Kidney capillary endothelial cell (primary cell): ENCODE measurements around the gene HSP90AB1.

ENCODE experiments used
- DNase-seq: peaks from one replicate; pipeline ENCODE4 v3.0.0-alpha.2; 2018; ENCODE audit warnings: low spot score

The HSP90AB1 gene

GRCh38 chr6:44255871-44256774, 9.2 kb downstream of the HSP90AB1 start:
- DNase-seq = no peak

DNA sequence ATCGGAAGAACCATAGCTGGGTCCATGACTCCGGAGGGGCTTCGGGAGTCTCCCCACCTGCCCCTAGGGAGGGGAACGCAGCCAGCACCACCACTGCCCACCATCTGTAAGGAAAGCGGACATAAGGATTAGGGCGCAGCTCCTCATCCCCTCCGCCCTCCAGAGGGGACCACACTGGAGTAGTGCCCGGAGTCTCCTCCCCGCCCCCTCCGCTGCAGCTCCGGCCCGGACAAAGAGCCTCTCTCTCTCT, 9.8 kb downstream of the HSP90AB1 start:
- no peak for DNase-seq

GRCh38 chr6:44257025-44257752, 10.3 kb downstream of the HSP90AB1 start, which contains the start of gene SLC35B2:
Gene SLC35B2 (minus strand): TSS chr6:44257528. CDS start chr6:44257410, 118 bp downstream.
- DNase-seq = peak; percentile 74

GRCh38 chr6:44257753-44258324, 10.9 kb downstream of the HSP90AB1 start:
- no peak for DNase-seq

DNA sequence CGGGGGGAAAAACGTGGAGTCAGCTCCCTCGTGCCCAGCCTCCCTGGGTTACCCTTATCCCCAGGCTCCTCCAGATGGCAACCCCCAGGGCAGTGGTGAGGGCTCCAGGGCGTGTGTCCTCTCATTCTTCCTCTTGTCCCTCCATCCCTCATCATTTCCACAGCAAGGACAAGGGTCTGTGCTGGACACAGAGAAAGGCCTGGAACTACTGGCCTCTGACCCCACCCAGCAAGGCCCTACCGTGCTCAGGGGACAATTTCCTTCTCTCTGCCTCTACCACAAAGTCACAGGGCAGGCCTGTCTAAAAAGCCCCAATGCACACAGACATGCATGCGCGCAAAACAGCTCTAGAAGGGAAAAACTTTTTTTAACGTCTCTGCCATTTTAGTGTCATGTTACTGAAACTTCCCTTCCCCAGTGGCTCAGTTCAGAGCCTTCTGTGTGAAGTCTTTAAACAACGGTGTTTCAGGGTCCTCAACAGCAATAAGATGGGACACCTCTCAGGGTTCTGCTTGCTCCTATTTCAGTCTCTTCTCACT, 11.5 kb downstream of the HSP90AB1 start:
- no peak for DNase-seq

DNA sequence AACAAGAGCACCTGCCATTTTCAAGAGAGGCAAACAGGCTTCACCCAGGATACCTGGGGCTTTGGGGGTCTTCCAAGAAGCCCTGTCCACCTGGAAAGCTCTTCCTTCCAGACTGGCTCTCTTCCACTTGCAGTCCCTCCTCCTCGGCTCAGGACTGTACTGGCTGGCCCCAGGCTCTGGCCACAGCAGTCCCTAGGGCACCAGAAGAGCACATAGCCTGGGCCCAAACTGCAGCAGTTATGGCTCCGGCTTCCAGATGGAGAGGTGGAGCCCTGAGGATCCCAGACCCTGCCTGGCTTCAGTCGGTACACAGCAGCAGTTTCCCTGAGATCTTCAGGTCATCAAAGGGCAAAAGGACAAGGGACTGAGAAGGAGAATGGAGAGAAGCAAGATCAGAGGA, 12.0 kb downstream of the HSP90AB1 start:
- no peak for DNase-seq

DNA sequence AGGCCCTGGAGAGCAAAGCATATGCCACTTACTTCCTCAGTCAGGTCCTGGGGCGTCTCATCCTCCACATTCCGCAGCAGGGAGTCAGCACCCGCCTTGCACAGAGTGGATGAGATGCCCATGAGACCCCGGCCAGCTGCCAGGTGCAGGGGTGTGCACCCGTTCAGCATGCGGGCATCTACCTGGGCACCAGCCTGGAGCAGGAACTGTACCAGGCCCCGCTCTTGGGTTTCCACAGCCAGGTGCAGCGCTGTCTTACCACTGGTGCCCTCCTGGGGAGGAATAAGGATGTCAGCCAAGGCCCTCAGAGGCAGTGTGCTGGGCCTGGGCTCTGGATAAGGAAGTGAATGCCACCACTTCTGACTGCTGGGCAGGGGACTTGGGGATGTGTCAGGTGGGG, 13.1 kb downstream of the HSP90AB1 start:
- DNase-seq = no peak

DNA sequence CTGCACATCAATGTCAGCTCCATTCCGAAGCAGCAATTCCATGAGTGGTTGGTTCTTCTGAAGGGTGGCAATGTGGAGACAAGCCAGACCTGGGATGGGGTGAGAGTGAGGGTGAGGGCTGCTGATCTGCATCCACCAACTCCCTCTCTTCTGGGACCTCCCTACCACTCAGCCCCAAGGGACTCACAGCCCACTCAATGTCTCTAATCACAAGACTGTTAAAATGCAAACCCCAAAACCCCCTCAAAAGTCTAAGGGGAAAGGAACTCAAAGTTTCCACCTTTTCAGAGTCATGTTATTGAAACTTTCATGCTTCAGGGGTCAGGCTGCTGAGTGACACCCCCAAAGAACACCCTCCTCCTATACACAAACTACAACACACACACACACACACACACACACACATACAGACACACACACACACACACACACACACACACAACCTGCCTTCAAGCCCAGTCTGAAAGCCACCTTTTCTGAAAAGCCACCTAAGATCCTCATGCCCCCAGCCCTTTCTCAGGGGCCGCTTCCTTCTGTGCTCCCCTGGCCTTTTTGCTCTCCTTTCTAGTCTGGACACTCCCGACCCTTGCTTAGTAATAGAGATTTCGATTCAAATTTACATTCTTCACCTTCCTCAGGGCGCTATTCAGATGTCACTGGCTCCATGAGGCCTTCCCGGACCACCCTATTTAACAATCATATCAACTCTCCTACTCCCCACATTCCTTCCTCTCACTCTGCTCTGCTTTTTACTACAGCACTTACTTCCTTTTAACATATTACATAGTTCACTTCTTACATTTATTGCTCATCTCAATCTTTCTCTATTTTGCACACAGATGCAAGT, 13.8 kb downstream of the HSP90AB1 start:
- no peak for DNase-seq

DNA sequence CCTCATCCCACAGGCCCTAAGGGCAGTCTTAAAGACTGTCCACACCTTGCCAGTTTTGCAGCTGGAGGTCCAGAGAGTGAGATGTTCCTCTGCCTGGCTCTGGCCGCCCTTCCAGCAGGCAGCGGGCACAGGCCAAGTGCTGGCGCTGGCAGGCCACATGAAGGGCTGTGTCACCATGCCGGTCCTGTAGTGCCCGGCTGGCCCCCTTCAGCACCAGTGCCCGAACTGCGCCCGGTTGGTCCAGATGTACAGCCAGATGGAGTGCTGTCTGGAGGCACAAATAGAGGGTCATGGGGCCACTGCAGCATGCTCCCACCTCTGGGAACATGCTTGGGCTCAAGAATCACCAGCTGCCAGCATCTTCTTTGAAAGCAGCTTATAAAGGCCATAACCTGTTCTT, 14.7 kb downstream of the HSP90AB1 start:
- DNase-seq = no peak

DNA sequence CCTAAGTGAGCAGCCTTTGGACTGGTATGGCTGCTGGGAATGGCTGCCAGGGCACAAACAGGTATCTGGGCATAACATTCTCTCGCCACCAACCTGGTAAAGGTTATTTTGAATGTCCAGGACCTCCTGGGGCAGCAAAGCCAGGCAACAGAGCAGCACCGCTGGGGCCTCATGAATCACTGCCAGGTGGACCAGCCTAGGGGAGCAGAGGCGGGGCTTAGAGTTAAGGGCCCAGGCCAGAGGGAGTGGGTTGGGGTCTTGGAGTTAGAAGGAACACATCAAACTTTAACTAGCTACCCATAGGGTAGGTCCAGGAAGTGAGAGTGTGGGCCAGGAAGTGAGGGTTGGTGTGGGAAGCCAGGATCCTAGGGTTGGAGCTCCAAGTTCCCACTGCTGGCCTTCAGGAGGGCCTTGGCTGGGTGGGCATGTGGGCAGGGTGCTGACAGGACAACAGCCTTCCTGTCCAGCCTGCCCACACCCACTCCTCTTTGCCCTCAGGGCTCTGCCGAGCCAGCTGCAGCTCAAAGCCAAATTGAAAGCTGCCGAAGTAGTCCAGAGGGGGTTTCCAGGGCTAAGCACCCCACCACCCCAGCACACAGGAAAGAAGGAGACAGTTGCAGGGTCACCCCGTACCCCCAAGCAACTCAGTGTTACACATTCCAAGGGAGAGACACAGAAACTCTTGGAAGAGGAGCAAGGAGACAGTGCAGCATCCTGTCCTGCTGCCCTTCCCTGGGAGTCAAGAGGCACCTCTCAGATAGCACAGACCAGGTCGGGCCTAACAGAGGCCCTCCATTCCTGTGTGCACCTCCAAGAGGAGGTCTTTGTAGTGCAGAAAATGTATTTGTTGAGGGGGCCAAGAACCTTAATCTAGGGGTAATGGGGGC, 15.8 kb downstream of the HSP90AB1 start:
- DNase-seq = no peak

GRCh38 chr6:44263354-44264100, 16.6 kb downstream of the HSP90AB1 start:
- no peak for DNase-seq

DNA sequence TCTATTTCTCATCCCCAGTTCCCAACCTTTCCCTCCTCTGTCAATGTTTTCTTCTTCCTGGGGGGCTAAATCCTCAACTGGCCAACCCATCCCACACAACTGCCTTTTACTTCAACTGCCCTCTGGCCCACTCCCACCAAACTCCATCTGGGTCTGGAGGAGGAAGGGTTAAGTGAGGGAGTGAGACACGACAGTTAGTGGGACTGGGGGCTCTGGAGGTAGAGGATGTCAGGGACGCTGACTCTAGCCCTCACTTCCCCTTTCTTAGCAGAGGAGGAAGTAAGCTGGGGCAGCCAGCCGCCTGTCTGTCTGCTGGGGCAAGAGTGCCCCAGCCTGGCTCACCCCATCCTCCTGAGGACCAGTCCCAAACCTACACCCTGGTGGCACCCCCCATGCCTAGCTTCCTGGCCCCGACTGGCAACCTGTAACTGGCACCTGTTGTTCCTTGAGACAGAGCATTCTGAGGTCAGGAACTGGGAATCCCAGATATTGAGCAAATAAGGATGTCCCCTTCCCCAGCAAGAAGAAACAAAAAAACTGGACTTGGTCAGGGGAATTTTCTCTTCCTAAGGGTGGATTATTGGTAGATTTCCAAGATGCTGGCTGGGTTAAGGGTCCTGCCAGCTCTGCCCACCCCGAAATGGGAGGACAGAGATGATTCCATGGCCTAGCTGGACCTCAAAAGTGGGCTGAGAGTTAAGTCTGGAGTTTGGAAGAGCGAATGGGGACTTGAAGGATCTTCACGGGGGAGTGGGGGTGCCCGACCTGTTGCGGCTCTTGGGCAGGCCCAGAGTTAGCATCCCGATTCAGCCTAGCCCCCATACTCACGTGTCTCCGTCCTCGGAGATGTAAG, 17.5 kb downstream of the HSP90AB1 start:
- DNase-seq = no peak

DNA sequence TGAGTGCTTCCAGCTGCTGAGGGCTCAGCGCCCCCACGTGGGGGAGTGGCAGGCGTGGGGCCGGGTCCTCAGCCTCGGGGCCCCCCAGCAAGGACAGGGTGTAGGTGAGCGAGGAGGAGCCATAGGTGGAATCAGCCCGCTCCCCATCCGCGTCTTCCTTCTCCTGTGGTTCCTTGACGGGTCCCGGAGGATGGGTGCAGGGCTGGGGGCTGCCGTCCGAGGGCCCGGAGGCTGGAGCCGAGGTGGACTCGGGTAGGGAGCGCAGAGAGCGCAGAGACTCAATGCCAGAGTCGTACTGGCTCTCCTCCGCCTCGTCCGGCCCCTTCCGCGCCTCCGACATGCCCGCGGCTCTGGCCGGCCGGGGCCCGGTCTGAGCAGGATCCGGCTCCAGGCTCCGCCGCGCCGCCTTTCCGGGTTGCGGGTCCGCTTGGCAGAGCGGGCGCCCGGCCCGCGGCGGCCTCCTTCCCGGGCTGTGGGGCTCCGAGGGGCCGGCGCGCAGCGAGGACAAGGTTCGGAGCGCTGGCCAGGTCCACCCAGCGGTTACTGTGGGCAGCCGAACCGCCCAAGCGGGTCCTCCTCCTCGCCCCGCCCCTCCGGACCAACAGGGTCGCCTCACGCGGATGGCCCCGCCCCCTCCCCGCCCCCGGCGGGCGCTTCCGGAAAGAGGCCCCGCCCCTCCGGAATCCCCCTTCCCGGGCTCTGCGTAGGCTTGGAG, 18.3 kb downstream of the HSP90AB1 start, which contains the start of gene NFKBIE:
NFKBIE (minus strand) TSS at position 545 of the 715 bp plus-strand sequence; CDS start at position 340, 205 bp downstream.
- peak; percentile 80 for DNase-seq

DNA sequence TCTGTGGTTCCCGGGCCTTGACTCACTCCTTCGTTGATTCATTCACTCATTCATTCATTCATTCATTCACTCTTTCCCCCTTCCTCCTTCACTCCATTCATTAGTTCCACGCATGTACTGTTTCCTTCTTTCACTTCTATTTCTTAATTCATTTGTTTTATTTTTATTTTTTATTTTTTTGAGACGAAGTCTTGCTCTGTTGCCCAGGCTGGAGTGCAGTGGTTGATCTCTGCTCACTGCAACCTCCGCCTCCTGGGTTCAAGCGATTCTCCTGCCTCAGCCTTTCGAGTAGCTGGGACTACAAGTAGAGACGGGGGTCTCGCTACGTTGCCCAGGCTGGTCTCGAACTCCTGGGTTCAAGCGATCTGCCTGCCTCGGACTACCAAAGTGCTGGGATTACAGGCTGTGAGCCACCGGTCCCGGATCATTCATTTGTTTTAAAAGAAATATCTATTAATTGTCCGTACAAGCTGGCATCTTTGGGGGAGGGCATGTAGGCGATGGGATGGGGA, 18.9 kb downstream of the HSP90AB1 start:
- no peak for DNase-seq

GRCh38 chr6:44266347-44266746, 19.4 kb downstream of the HSP90AB1 start:
- no peak for DNase-seq

DNA sequence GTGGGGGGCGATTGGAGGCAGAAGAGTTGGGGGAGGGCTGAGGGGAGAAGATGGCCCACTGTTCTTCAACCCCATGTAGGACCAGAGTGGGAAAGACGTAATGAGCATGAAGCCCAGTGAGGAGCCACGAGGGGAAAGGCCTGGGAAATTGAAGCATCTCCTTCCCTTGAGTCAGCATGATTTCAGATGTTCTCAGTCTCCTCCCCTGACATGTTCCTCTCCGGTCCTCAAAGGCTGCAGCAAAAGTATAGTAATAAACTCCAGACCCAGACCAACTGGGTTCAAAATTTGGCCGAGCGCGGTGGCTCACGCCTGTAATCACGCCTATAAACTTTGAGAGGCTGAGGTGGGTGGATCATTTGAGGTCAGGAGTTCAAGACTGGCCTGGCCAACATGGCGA, 20.4 kb downstream of the HSP90AB1 start:
- no peak for DNase-seq

DNA sequence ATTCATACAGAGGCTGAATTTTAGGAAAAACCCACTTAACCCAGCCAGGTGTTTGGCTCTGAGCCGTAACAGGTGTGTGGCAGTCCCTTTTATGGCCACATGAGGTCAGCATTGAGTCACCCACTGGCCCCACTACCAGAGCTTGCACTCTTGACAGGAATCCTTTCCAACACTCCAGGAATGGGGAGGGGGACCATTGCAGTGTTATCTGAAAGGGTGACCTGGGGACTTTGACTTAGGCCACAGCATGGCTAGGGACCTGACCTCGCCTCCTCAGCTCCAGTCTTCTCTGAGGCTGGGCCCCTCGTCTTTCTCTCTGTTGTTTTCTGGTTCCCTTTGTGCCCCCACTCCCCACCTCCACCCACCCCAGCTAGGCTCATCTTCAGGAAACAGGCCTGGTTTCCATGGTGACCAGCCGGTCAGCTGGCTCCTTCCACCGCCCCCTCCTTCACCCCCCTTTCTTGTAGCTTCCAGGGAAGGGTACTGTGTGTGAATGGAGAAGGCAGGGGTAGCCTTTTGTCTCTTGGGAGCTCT, 21.3 kb downstream of the HSP90AB1 start:
- peak; percentile 57 for DNase-seq
